Neuronal stem cell (in vitro differentiated cells): ENCODE data around the gene SCFD2.

Experiments used
- DNase-seq: peaks from one replicate; pipeline ENCODE4 v3.0.0-alpha.2; 2013; ENCODE audit warnings: low spot score
- H2AFZ ChIP-seq: one replicate; pipeline ENCODE4 v1.6.1; 2013; ENCODE audit warnings: mild to moderate bottlenecking, low read length, inconsistent platforms
- H2AK5ac ChIP-seq: 2 replicates; pipeline ENCODE4 v1.6.1; 2013; ENCODE audit warnings: low read depth, mild to moderate bottlenecking, inconsistent platforms, low read length, moderate library complexity, mixed read lengths
- H2BK120ac ChIP-seq: 2 replicates; pipeline ENCODE4 v1.6.1; 2013; ENCODE audit warnings: low read depth, mild to moderate bottlenecking, inconsistent platforms, low read length, moderate library complexity, mixed read lengths
- H2BK12ac ChIP-seq: one replicate; pipeline ENCODE4 v1.6.1; 2013; ENCODE audit warnings: low read length, inconsistent platforms
- H2BK15ac ChIP-seq: 2 replicates; pipeline ENCODE4 v1.6.1; 2013; ENCODE audit warnings: mild to moderate bottlenecking, low read length, inconsistent platforms, mixed read lengths
- H2BK5ac ChIP-seq: one replicate; pipeline ENCODE4 v1.6.1; 2013; ENCODE audit warnings: inconsistent platforms, mild to moderate bottlenecking, low read length, moderate library complexity
- H3K14ac ChIP-seq: one replicate; pipeline ENCODE4 v1.6.1; 2013; ENCODE audit warnings: low read length, inconsistent platforms
- H3K18ac ChIP-seq: 2 replicates; pipeline ENCODE4 v1.6.1; 2013; ENCODE audit warnings: low read length, inconsistent platforms
- H3K23ac ChIP-seq: 2 replicates; pipeline ENCODE4 v1.6.1; 2013; ENCODE audit warnings: low read depth, mild to moderate bottlenecking, mixed read lengths, low read length, inconsistent platforms; ENCODE audit not compliant: poor library complexity
- H3K27ac ChIP-seq: replicated peaks from 3 replicates; pipeline ENCODE4 v1.5.1; 2013; ENCODE audit warnings: low read length, inconsistent platforms
- H3K27me3 ChIP-seq, 3 experiments: 2 replicates each; pipeline ENCODE4 v1.6.1; 2013; ENCODE audit warnings: low read length in 3 of 3, mild to moderate bottlenecking in 2 of 3, inconsistent platforms in 1 of 3, low read depth in 1 of 3, mixed read lengths in 1 of 3, moderate library complexity in 1 of 3; ENCODE audit not compliant: control insufficient read depth in 3 of 3, insufficient read depth in 3 of 3
- H3K36me3 ChIP-seq, 2 donors: replicated peaks in 1 of 2; 2 replicates each; pipeline ENCODE4 v1.6.1; 2013; ENCODE audit warnings: low read length in 2 of 2; ENCODE audit not compliant: control insufficient read depth in 2 of 2, insufficient read depth in 2 of 2
- H3K4ac ChIP-seq: 2 replicates; pipeline ENCODE4 v1.6.1; 2013; ENCODE audit warnings: inconsistent platforms, mild to moderate bottlenecking, low read length, moderate library complexity
- H3K4me1 ChIP-seq, 2 donors: 1 replicate in 1 of 2; 2 replicates in 1 of 2; pipeline ENCODE4 v1.6.1; 2013; ENCODE audit warnings: low read length in 2 of 2, low read depth in 1 of 2; ENCODE audit not compliant: control insufficient read depth in 2 of 2, insufficient read depth in 1 of 2
- H3K4me2 ChIP-seq: one replicate; pipeline ENCODE4 v1.6.1; 2013; ENCODE audit warnings: mild to moderate bottlenecking, low read length, inconsistent platforms; ENCODE audit not compliant: insufficient read depth, poor library complexity, severe bottlenecking
- H3K4me3 ChIP-seq, 2 donors: 2 replicates each; pipeline ENCODE4 v1.5.1; 2013; ENCODE audit warnings: low read length in 2 of 2, mild to moderate bottlenecking in 2 of 2, inconsistent platforms in 1 of 2, moderate library complexity in 1 of 2
- H3K79me1 ChIP-seq: one replicate; pipeline ENCODE4 v1.6.1; 2013; ENCODE audit warnings: low read depth, mild to moderate bottlenecking, inconsistent platforms, low read length, moderate library complexity
- H3K9ac ChIP-seq: one replicate; pipeline ENCODE4 v1.6.1; 2013; ENCODE audit warnings: mild to moderate bottlenecking, low read depth, low read length, inconsistent platforms; ENCODE audit not compliant: poor library complexity
- H3K9me3 ChIP-seq, 2 donors: replicated peaks in 1 of 2; 2 replicates each; pipeline versions ENCODE3 to v1.6.1; 2013; ENCODE audit warnings: low read length in 2 of 2, mild to moderate bottlenecking in 2 of 2, inconsistent platforms in 1 of 2, low read depth in 1 of 2, mixed read lengths in 1 of 2, moderate library complexity in 1 of 2; ENCODE audit not compliant: control insufficient read depth in 2 of 2, insufficient read depth in 1 of 2
- H4K8ac ChIP-seq: one replicate; pipeline ENCODE4 v1.6.1; 2013; ENCODE audit warnings: low read depth, mild to moderate bottlenecking, inconsistent platforms, low read length, moderate library complexity
- H4K91ac ChIP-seq: one replicate; pipeline ENCODE4 v1.6.1; 2013; ENCODE audit warnings: low read length, low read depth, mild to moderate bottlenecking, inconsistent platforms; ENCODE audit not compliant: poor library complexity
- WGBS, 2 donors: extraction: QIAGEN DNeasy Blood & Tissue Kit; methylation state at CpG; one replicate each; pipeline ENCODE4 v1.1.7; 2013; ENCODE audit warnings: missing lambda C conversion rate in 2 of 2, mixed read lengths in 1 of 2; ENCODE audit not compliant: insufficient read length in 2 of 2, insufficient replicate concordance in 1 of 2; ENCODE audit errors: extremely low coverage in 2 of 2; 5-methylcytosine and 5-hydroxymethylcytosine counted together

The SCFD2 gene

DNA sequence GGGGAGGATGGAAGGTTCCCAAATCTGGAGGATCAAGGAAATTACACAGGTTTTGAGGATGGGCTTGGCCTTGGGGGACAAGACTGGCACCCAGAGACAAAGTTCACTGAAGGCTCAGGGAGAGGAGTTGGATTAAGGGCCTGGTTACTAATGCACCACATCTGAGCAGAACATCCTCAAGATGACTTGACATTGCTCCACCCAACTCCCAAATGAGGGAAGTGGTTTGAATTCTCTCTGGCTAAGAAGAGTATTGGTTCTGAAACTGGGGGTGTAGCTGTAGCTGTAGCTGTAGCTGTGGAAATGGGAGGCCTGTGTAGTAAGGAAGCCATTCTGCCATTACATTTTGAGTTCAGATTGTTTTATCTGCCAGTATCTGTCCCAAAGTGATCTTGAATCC is 374.4 kb downstream of the SCFD2 start:
- Histone ChIP-seq H3K36me3 (no peaks in the 10 kb centered on the region), H3K23ac (no peak overlapping the region), H4K8ac (no peak overlapping the region), H3K4me3 (peak overlapping the region in 1 of 2 donors; percentile 45), H3K79me1 (no peaks in the 10 kb centered on the region), H2AFZ (no peak overlapping the region), H3K14ac (no peak overlapping the region), H4K91ac (no peak overlapping the region), H3K18ac (no peak overlapping the region), H2BK5ac (no peak overlapping the region), H3K9ac (no peak overlapping the region), H3K9me3 (peaks cover 9 to 10% of the 10 kb centered on the region in 2 donors), H3K27me3 (peaks cover 0 to 14% (median 2%) of the 10 kb centered on the region in 3 experiments), H2BK15ac (no peak overlapping the region), H3K4me1 (no peaks in the 10 kb centered on the region), H2AK5ac (no peak overlapping the region), H3K4ac (no peak overlapping the region), H2BK120ac (no peak overlapping the region), H3K27ac (no peak overlapping the region), H2BK12ac (no peak overlapping the region), H3K4me2 (no peak overlapping the region)
- no peak for DNase-seq

DNA sequence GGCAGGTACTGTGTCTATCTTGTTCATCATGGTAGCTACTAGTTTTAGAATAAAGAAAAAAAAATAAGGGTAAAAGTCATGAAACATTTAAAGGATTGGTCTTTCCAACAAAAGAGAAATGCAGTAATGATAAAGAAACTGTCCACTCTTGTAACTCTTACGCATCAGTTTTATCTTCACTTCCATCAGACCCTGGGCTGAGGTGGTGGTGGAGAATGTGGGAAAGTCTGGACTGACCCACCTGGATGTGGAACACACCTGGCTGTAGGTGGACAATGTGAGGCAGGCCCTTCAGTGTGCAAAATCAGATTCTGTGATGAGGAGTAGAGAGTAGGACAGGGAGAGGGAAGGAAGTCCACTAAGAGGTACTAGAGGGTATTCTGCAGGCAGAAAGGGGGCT is 375.2 kb downstream of the SCFD2 start:
- no peak overlapping the region for H2BK5ac ChIP-seq
- H3K27me3 ChIP-seq: peaks cover 0 to 14% (median 2%) of the 10 kb centered on the region in 3 experiments
- no peak overlapping the region for H4K8ac ChIP-seq
- no peak overlapping the region for H3K4ac ChIP-seq
- no peak overlapping the region for H2BK15ac ChIP-seq
- WGBS, 2 donors: no CpG with 5 or more reads among the region's 1 CpG
- no peak overlapping the region for H2AFZ ChIP-seq
- H3K9me3 ChIP-seq: peaks cover 9 to 10% of the 10 kb centered on the region in 2 donors
- H3K36me3 ChIP-seq: no peaks in the 10 kb centered on the region
- no peak overlapping the region for H2BK12ac ChIP-seq
- no peak overlapping the region for H3K14ac ChIP-seq
- H3K23ac ChIP-seq: no peak overlapping the region
- H2BK120ac ChIP-seq: no peak overlapping the region
- H4K91ac ChIP-seq: no peak overlapping the region
- no peaks in the 10 kb centered on the region for H3K4me1 ChIP-seq
- no peak overlapping the region for H3K27ac ChIP-seq
- no peaks in the 10 kb centered on the region for H3K79me1 ChIP-seq
- no peak overlapping the region for H3K9ac ChIP-seq
- no peak overlapping the region for H2AK5ac ChIP-seq
- no peak overlapping the region for H3K18ac ChIP-seq
- H3K4me3 ChIP-seq: no peak overlapping the region
- no peak for DNase-seq
- no peak overlapping the region for H3K4me2 ChIP-seq

DNA sequence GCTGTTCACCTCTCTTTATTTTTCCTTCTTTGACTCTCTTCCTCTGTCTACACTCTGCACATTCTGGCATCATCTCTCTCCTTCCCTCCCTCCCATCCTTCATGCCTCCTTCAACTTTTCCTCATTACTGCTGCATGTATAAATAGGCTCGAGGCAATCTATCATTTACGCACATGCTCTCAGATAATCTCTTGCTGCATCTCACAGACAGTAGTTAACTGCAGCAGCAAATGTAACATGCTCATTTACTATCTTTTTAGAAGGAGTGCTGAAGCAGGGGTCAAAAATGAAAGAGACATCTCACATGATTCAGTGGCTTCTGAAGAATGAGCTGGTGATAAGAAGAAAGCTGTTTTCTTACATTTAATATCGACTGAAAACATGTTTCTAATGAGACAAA is 376.0 kb downstream of the SCFD2 start:
- Histone ChIP-seq H2AFZ (no peak overlapping the region), H3K18ac (no peak overlapping the region), H2BK12ac (no peak overlapping the region), H3K4me3 (no peak overlapping the region), H4K8ac (no peak overlapping the region), H2BK5ac (no peak overlapping the region), H2BK120ac (no peak overlapping the region), H3K4me2 (no peak overlapping the region), H3K27ac (no peak overlapping the region), H3K9me3 (peaks cover 9 to 10% of the 10 kb centered on the region in 2 donors), H3K9ac (no peak overlapping the region), H2BK15ac (no peak overlapping the region), H4K91ac (no peak overlapping the region), H3K36me3 (no peaks in the 10 kb centered on the region), H3K23ac (no peak overlapping the region), H2AK5ac (no peak overlapping the region), H3K14ac (no peak overlapping the region), H3K4ac (no peak overlapping the region), H3K79me1 (no peaks in the 10 kb centered on the region), H3K27me3 (peaks cover 0 to 14% (median 2%) of the 10 kb centered on the region in 3 experiments), H3K4me1 (peaks cover 0 to 4% of the 10 kb centered on the region in 2 donors)
- no peak for DNase-seq
- no CpG with 5 or more reads among the region's 3 CpGs for WGBS, 2 donors

DNA sequence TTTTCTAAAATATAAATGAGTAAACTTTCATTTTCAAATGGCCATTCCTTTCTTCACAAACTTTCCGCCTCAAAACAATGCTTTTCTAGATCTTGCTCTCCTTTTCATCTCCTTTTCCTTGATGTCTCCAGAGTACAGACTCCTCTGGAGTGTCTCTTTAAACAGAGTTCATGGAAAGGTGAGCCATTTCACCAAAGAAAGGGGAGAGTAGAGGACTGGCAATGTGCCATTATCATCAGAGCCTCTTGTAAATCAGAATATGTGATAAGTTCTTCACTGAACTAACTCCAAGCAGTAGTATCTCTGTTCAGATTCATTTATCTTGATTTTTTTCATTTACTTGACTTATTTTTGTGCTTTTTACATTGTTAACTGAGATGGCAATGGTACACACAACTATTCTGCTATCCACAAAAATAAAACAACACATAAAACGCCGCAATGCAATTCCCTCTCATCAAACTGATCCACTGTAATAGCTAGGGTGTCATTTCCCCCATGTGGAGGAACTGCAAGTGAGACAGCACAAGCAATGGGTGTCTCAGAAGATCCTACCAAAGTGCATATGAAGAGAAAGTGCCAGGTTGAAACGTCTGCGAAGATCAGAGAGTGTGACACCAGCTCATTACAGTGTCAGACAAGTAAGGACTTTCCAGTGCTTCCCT is 378.3 kb downstream of the SCFD2 start:
- no peak overlapping the region for H3K9ac ChIP-seq
- no peak overlapping the region for H2AFZ ChIP-seq
- H3K23ac ChIP-seq: no peak overlapping the region
- no peak overlapping the region for H2BK5ac ChIP-seq
- no CpG with 5 or more reads among the region's 5 CpGs for WGBS, 2 donors
- no peak overlapping the region for H4K8ac ChIP-seq
- H2BK15ac ChIP-seq: no peak overlapping the region
- no peak overlapping the region for H4K91ac ChIP-seq
- no peak overlapping the region for H3K27ac ChIP-seq
- H3K18ac ChIP-seq: no peak overlapping the region
- peaks cover 8% of the 10 kb centered on the region in 2 donors for H3K9me3 ChIP-seq
- peaks cover 0 to 14% (median 2%) of the 10 kb centered on the region in 3 experiments for H3K27me3 ChIP-seq
- no peak overlapping the region for H3K4ac ChIP-seq
- no peak for DNase-seq
- no peak overlapping the region for H2AK5ac ChIP-seq
- no peak overlapping the region for H3K4me3 ChIP-seq
- H3K79me1 ChIP-seq: no peaks in the 10 kb centered on the region
- no peak overlapping the region for H2BK120ac ChIP-seq
- H3K4me2 ChIP-seq: no peak overlapping the region
- no peak overlapping the region for H2BK12ac ChIP-seq
- no peak overlapping the region for H3K14ac ChIP-seq
- H3K36me3 ChIP-seq: no peaks in the 10 kb centered on the region
- peaks cover 0 to 14% of the 10 kb centered on the region in 2 donors for H3K4me1 ChIP-seq
